ENCODE results near the gene ZNF189.

GRCh38 chr9:101415578-101415977 is 16.9 kb downstream of the ZNF189 start:
- TF ChIP-seq, protein P1, sequence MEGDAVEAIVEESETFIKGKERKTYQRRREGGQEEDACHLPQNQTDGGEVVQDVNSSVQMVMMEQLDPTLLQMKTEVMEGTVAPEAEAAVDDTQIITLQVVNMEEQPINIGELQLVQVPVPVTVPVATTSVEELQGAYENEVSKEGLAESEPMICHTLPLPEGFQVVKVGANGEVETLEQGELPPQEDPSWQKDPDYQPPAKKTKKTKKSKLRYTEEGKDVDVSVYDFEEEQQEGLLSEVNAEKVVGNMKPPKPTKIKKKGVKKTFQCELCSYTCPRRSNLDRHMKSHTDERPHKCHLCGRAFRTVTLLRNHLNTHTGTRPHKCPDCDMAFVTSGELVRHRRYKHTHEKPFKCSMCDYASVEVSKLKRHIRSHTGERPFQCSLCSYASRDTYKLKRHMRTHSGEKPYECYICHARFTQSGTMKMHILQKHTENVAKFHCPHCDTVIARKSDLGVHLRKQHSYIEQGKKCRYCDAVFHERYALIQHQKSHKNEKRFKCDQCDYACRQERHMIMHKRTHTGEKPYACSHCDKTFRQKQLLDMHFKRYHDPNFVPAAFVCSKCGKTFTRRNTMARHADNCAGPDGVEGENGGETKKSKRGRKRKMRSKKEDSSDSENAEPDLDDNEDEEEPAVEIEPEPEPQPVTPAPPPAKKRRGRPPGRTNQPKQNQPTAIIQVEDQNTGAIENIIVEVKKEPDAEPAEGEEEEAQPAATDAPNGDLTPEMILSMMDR (IDR thresholded peaks at IDR 0.05; ENCODE audit: extremely low read depth in 1 of 2, insufficient read depth in 1 of 2, low read depth in 1 of 2, low read length in 2 of 2) = no peak
- TF ChIP-seq MYC (IDR thresholded peaks at IDR 0.05; ENCODE audit: low read depth, low read length) (no peak), POLR2A (IDR thresholded peaks at IDR 0.05; ENCODE audit: low read depth, low read length) (no peak), POLR2AphosphoS5 (IDR thresholded peaks at IDR 0.05; ENCODE audit: insufficient read depth, low read depth, low read length) (no peak), EZH2 (IDR thresholded peaks at IDR 0.05; ENCODE audit: borderline replicate concordance, low read depth, low read length, severe bottlenecking) (no peak), FOS (IDR thresholded peaks at IDR 0.05; ENCODE audit: borderline replicate concordance, insufficient read depth, low read length) (no peak), GATA2 (IDR thresholded peaks at IDR 0.05; ENCODE audit: insufficient read depth, insufficient read length, low read depth, low read length) (no peak), JUN (IDR thresholded peaks at IDR 0.05; ENCODE audit: borderline replicate concordance, insufficient read depth, insufficient read length, low read depth) (no peak)
- TF ChIP-seq, protein P2, sequence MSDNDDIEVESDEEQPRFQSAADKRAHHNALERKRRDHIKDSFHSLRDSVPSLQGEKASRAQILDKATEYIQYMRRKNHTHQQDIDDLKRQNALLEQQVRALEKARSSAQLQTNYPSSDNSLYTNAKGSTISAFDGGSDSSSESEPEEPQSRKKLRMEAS (IDR thresholded peaks at IDR 0.05; ENCODE audit: insufficient read depth, insufficient read length) = no peak

Data from endothelial cell of umbilical vein (primary cell).